Measurements from ENCODE around the gene CCL2.
"Not testable (repeated sequence)": the region's sequence is repeated elsewhere in the genome, so short reads cannot be mapped to it uniquely, and the experiment has no call there.

Gene CCL2

GRCh38 chr17:34254651-34255380 lies at the start of gene CCL2:
Gene CCL2, plus strand, starts transcription at chr17:34255285. Its CDS starts 65 bp downstream, at chr17:34255350.
- no peak for DNase-seq

- no peak for DNase-seq
These were observed 49.7 kb upstream of the CCL2 start for GRCh38 chr17:34205401-34205800.

GRCh38 chr17:34206569-34206968 lies 48.5 kb upstream of the CCL2 start:
- DNase-seq = no peak

GRCh38 chr17:34207572-34207971 lies 47.5 kb upstream of the CCL2 start:
- no peak for DNase-seq

- DNase-seq = no peak
These were observed 36.3 kb upstream of the CCL2 start for GRCh38 chr17:34218748-34219147.

GRCh38 chr17:34219405-34219804 lies 35.7 kb upstream of the CCL2 start:
- DNase-seq = no peak

GRCh38 chr17:34220045-34220751 lies 34.9 kb upstream of the CCL2 start:
- no peak for DNase-seq

- no peak for DNase-seq
These were observed 34.2 kb upstream of the CCL2 start for GRCh38 chr17:34220752-34221395.

- no peak for DNase-seq
These were observed 33.7 kb upstream of the CCL2 start for GRCh38 chr17:34221411-34221810.

GRCh38 chr17:34222722-34223497 lies 32.2 kb upstream of the CCL2 start:
- DNase-seq = no peak

GRCh38 chr17:34225046-34225445 lies 30.0 kb upstream of the CCL2 start:
- DNase-seq = no peak

- DNase-seq = no peak
These were observed 28.9 kb upstream of the CCL2 start for GRCh38 chr17:34226011-34226743.

GRCh38 chr17:34226744-34227034 lies 28.4 kb upstream of the CCL2 start:
- no peak for DNase-seq

- not testable (repeated sequence) for DNase-seq
These were observed 27.8 kb upstream of the CCL2 start for GRCh38 chr17:34227293-34227692.

GRCh38 chr17:34227707-34228106 lies 27.4 kb upstream of the CCL2 start:
- no peak for DNase-seq

- no peak for DNase-seq
These were observed 26.3 kb upstream of the CCL2 start for GRCh38 chr17:34228781-34229180.

GRCh38 chr17:34230342-34230741 lies 24.7 kb upstream of the CCL2 start:
- DNase-seq = no peak

- DNase-seq = no peak
These were observed 20.5 kb upstream of the CCL2 start for GRCh38 chr17:34234616-34235015.

- no peak for DNase-seq
These were observed 19.6 kb upstream of the CCL2 start for GRCh38 chr17:34235389-34236028.

- no peak for DNase-seq
These were observed 18.7 kb upstream of the CCL2 start for GRCh38 chr17:34236281-34236892.

- no peak for DNase-seq
These were observed 17.6 kb upstream of the CCL2 start for GRCh38 chr17:34237458-34237857.

- no peak for DNase-seq
These were observed 14.0 kb upstream of the CCL2 start for GRCh38 chr17:34241062-34241461.
